GM23248 (cell line): Measurements from ENCODE around the gene PNMA6F.

Source experiments
- EZH2 ChIP-seq: fragments of 200-600 bp; sonication (generic); IDR thresholded peaks from 2 replicates; pipeline ENCODE4 v1.6.1; 2018; ENCODE audit warnings: antibody characterized with exemption, mild to moderate bottlenecking; ENCODE audit not compliant: insufficient read depth, poor library complexity, severe bottlenecking
- EZH2phosphoT487 ChIP-seq: fragments of 200-600 bp; sonication (generic); IDR thresholded peaks from 2 replicates; pipeline ENCODE4 v1.6.1; 2018; ENCODE audit warnings: antibody characterized with exemption, moderate library complexity, mild to moderate bottlenecking, low read depth; ENCODE audit not compliant: insufficient read depth

GRCh38 chrX:153370293-153371055 is 48.9 kb upstream of the PNMA6F start:
- TF ChIP-seq EZH2phosphoT487: no peak
- TF ChIP-seq EZH2: no peak
